HEK293T (cell line): ENCODE data around the gene VSIR.

Experiments used
- CTCF ChIA-PET: fragments of 350-600 bp; formaldehyde crosslinking; extraction: SDS; loops from one replicate; lab custom pipeline; 2021; ENCODE audit warnings: antibody characterized with exemption, inconsistent platforms; lab: Yijun Ruan, JAX
- POLR2A ChIA-PET: fragments of 350-600 bp; formaldehyde crosslinking; extraction: SDS; loops from one replicate; lab custom pipeline; 2020; ENCODE audit warnings: antibody characterized with exemption, inconsistent platforms; lab: Yijun Ruan, JAX
- DNase-seq: peaks from one replicate; pipeline ENCODE4 v3.0.0; 2012; ENCODE audit warnings: mixed read lengths; ENCODE audit errors: extremely low spot score
- ARNT ChIP-seq: fragments of 450-650 bp; IDR thresholded peaks from 2 replicates; pipeline ENCODE4 v1.6.1; 2017; ENCODE audit warnings: mild to moderate bottlenecking
- BHLHE40 ChIP-seq: fragments of 450-650 bp; IDR thresholded peaks from 2 replicates; pipeline ENCODE4 v1.6.1; 2016; ENCODE audit warnings: mild to moderate bottlenecking, moderate library complexity, borderline replicate concordance
- CTBP1 ChIP-seq: fragments of 450-650 bp; IDR thresholded peaks from 2 replicates; pipeline ENCODE4 v1.6.1; 2016; ENCODE audit warnings: borderline replicate concordance
- ELF4 ChIP-seq: fragments of 450-650 bp; IDR thresholded peaks from 2 replicates; pipeline ENCODE4 v1.6.1; 2017; ENCODE audit warnings: antibody characterized with exemption
- FOXA1 ChIP-seq: fragments of 450-650 bp; IDR thresholded peaks from 2 replicates; pipeline ENCODE4 v1.6.1; 2016; ENCODE audit warnings: mild to moderate bottlenecking
- FOXK2 ChIP-seq: fragments of 450-650 bp; IDR thresholded peaks from 2 replicates; pipeline ENCODE4 v1.6.1; 2016; ENCODE audit warnings: mild to moderate bottlenecking
- FOXM1 ChIP-seq: fragments of 450-650 bp; IDR thresholded peaks from 2 replicates; pipeline ENCODE4 v1.6.1; 2017; ENCODE audit warnings: mild to moderate bottlenecking, borderline replicate concordance
- HDGF ChIP-seq: fragments of 450-650 bp; IDR thresholded peaks from 2 replicates; pipeline ENCODE4 v1.6.1; 2017; ENCODE audit warnings: antibody characterized with exemption, borderline replicate concordance
- L3MBTL2 ChIP-seq: fragments of 450-650 bp; conservative IDR thresholded peaks from 2 replicates; pipeline ENCODE4 v1.6.1; 2016; ENCODE audit warnings: mild to moderate bottlenecking
- LEF1 ChIP-seq: fragments of 450-650 bp; IDR thresholded peaks from 2 replicates; pipeline ENCODE4 v1.6.1; 2017; ENCODE audit warnings: mild to moderate bottlenecking, borderline replicate concordance
- NFRKB ChIP-seq: fragments of 450-650 bp; IDR thresholded peaks from 2 replicates; pipeline ENCODE4 v1.6.1; 2016; ENCODE audit warnings: mild to moderate bottlenecking, moderate library complexity
- SP1 ChIP-seq: fragments of 450-650 bp; IDR thresholded peaks from 2 replicates; pipeline ENCODE4 v1.6.1; 2017
- SUZ12 ChIP-seq: fragments of 450-650 bp; IDR thresholded peaks from 2 replicates; pipeline ENCODE4 v1.6.1; 2016; ENCODE audit warnings: mild to moderate bottlenecking
- TARDBP ChIP-seq: fragments of 450-650 bp; IDR thresholded peaks from 2 replicates; pipeline ENCODE4 v1.6.1; 2016
- ZNF384 ChIP-seq: fragments of 450-650 bp; IDR thresholded peaks from 2 replicates; pipeline ENCODE4 v1.6.1; 2016
- TF ChIP-seq, protein P1 (sequence below): fragments of 450-650 bp; IDR thresholded peaks from 2 replicates; pipeline ENCODE4 v1.6.1; 2016

The VSIR gene

DNA sequence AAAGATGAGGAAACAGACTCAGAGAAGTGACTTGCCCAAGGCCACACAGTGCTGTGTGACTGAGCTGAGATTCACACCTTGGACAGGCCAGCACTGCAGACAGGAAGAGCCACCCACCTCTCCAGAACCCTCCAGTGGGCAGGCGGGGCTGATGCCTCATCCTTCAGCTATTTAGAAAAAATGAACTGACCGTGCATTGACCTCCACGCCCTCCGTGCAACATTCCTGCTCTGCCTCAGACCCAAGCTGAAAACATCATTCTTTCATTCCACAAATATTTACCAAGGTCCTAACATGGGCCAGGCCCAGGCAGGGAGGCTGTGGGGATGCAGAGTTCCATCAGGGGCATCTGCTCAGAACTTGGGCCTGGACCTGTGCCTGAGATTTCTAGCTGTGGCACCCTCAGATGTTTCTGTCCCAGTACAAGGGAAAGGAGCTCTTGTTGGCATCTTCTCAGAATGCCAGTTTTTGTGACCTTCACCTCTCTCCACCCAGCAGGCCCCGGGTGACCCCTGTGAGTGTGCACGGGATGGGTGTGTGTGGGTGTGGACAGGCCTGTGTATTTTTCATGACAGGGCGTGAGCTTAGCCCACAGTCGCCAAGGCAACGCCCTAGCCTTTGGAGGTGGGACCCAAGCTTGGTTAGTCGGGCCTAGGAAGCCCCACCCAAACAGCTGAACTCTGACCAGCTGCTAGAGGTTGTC is 6.5 kb downstream of the VSIR start:
- no peak for DNase-seq
- ChIA-PET POLR2A (no interaction called here), CTCF (no interaction called here)
- TF ChIP-seq ZNF384 (no peak), FOXM1 (no peak), CTBP1 (no peak)

DNA sequence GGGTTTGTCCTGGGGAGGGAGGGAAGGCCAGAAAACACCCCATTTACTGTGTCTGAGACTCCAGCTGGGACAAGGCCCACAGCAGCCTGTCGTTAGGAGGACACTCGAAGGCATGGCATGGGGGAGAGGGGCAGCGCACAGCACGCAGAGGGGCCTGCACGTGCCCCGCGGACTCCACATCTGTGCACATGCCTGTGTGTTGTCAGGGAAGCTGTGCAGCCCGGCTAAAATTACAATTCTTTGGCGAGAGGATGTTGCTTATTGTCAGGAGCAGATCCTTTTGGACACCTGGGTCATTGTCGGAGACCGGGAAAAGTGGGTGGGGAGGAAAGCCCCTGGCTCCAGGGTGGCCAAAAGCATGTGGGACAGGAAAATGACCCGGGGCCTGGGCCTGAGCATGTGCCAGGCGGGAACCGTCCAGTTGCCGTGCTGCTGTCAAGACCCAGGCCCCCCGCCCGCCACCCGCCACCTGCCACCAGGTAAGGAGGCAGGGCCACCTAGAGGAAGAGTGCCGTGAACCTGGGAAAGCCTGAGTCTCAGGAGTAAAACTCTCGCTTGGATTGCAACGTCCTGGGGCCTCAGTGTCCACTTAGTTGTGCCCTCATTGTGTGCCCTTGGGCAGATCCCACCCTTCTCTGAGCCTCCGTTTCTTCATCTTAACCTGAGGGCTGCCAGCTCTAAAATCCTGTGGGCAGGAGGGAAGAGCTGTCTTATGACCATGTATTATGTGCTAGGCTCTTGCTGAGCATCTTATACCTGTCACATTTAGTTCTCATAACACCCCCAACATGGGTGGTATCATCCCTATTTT is 7.2 kb downstream of the VSIR start:
- DNase-seq: no peak
- CTCF ChIA-PET: no interaction called here
- TF ChIP-seq SUZ12: no peak
- TF ChIP-seq HDGF: no peak
- TF ChIP-seq CTBP1: no peak
- no peak for TF ChIP-seq TARDBP
- TF ChIP-seq LEF1: no peak
- TF ChIP-seq, protein P1, sequence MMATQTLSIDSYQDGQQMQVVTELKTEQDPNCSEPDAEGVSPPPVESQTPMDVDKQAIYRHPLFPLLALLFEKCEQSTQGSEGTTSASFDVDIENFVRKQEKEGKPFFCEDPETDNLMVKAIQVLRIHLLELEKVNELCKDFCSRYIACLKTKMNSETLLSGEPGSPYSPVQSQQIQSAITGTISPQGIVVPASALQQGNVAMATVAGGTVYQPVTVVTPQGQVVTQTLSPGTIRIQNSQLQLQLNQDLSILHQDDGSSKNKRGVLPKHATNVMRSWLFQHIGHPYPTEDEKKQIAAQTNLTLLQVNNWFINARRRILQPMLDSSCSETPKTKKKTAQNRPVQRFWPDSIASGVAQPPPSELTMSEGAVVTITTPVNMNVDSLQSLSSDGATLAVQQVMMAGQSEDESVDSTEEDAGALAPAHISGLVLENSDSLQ: no peak
- TF ChIP-seq ELF4: no peak
- no peak for TF ChIP-seq FOXA1
- TF ChIP-seq L3MBTL2: no peak
- no peak for TF ChIP-seq ARNT
- no peak for TF ChIP-seq BHLHE40
- TF ChIP-seq SP1: no peak
- TF ChIP-seq ZNF384: no peak
- TF ChIP-seq FOXK2: no peak
- no peak for TF ChIP-seq FOXM1
- TF ChIP-seq NFRKB: no peak
- POLR2A ChIA-PET: no interaction called here

DNA sequence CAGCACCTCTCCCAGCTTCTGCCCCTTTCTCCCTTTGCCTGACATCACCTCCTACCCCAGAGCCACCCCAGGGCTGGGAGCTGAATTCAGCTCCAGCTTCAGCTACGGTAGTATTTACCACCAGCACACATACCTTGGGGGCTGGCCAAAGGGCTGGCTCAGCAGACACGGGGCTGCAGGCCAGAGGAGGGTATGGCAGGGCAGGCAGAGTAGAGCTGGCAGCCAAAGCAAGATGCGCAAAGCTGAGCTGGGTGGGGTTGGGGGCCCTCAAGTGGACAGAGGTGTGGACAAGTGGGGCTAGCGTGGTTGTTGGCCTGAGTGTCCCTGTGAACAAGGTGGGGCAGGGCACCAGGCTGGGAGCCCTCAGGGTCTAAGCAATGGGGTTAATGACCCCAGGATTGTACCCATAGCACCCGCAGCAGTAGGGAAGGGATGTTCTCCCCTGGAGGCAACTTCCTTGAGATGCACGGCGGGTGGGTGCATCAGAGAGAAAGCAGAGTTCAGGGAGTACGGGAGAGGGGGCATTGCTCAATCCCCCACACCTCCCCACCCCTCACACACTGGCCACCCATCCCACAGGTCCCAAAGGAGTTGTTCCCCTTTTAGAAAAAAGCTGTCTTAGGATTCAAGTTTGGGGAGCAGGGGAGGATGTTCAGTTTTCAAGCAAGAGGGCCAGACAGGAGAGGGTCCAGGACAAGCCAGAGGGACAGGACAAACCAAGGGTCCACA is 8.0 kb downstream of the VSIR start:
- no peak for DNase-seq
- no peak for TF ChIP-seq NFRKB
- TF ChIP-seq CTBP1: no peak
- CTCF ChIA-PET: interaction anchor here (0.5 to 1.4 kb wide), 2 partner anchors 8 to 1514 kb away, joined by 3 to 4 read pairs; partner anchors contain the start of gene VSIR
- POLR2A ChIA-PET: no interaction called here

DNA sequence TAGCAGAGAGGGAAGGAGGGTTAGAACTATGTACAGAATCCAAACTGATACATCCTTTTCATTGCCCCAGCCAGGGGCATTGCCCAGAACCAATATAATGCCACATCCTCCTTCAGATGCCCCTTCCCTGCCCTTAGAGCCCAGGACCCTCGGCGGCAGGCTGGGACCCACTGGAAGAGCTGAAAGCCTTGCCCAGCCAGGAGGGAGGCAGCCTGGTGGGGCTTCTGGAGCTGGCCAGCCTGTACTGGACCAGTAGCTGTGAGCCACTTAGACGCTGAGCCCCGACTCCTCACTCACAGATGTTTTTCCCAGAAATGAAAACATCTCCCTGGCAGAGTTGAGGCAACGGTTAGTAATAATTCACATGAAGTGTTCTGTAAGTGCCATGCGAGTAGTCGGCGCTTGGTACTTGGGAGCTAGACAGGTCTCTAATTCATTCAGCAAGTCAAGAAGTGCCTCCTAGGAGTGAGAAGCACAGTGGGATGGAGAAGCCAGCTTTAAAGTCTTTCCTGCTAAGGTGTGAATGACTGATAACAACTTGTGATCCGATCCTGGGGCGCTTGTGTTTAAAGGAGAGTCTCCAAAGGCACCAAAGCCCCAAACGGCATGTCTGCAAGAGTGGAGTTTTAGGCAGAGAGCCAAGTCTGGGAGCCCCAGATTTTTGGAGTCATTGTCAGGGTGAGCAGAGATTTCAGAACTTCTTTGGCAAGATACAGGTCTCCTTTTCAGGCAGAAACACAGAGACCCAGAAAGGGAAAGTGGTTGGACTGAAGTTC is 9.8 kb downstream of the VSIR start:
- DNase-seq: no peak
- CTCF ChIA-PET: interaction anchor here (0.8 kb wide), 4 partner anchors 13 to 87 kb away, joined by 3 to 5 read pairs (median 4); no protein-coding TSS in a partner anchor
- POLR2A ChIA-PET: no interaction called here
- TF ChIP-seq, protein P1: no peak
- TF ChIP-seq FOXK2: no peak
- no peak for TF ChIP-seq HDGF
- TF ChIP-seq ARNT: no peak
- TF ChIP-seq CTBP1: no peak
- TF ChIP-seq L3MBTL2: no peak
- TF ChIP-seq BHLHE40: no peak
- TF ChIP-seq ZNF384: no peak
- no peak for TF ChIP-seq LEF1

DNA sequence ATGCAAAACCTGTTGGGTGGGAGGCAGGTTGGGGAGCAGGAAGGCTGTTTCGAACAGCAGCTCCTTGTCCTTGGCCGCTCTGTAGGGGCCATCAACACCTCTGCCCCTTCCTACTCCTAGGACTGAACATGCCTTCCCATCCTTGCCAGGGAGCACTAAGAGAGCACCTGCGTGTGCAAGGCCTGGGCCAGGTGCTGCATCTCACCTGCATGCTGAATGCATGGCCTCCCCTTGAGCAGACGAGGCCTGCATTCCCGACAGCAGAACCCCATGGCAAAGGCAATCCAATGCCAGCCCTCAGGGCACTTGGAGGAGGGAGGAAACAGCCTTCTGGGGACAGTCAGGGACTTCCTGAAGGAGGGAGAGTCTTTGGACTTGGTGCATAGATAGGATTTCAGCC is 11.0 kb downstream of the VSIR start:
- TF ChIP-seq TARDBP (no peak), FOXK2 (no peak), FOXA1 (no peak), LEF1 (no peak), CTBP1 (no peak), L3MBTL2 (no peak), SP1 (no peak), NFRKB (no peak), ARNT (no peak), HDGF (no peak), ELF4 (no peak), FOXM1 (no peak), BHLHE40 (no peak), ZNF384 (no peak), SUZ12 (no peak)
- TF ChIP-seq, protein P1: no peak
- POLR2A ChIA-PET: no interaction called here
- CTCF ChIA-PET: interaction anchor here (1.0 kb wide), 1 partner anchor 11 kb away, joined by 4 read pairs; the partner anchor contains the start of gene VSIR
- DNase-seq: no peak
